Neutrophil (primary cell): Measurements from ENCODE around the gene PLCH2.

Experiments
- H3K27ac ChIP-seq: fragments of 200-600 bp; sonication (generic); 2 replicates; pipeline ENCODE4 v1.5.1; 2016; ENCODE audit warnings: mild to moderate bottlenecking, moderate library complexity
- H3K27me3 ChIP-seq: fragments of 200-600 bp; sonication (generic); 2 replicates; pipeline ENCODE4 v1.6.0; 2016; ENCODE audit warnings: mild to moderate bottlenecking
- H3K36me3 ChIP-seq: fragments of 200-600 bp; sonication (generic); 2 replicates; pipeline ENCODE4 v1.5.1; 2017
- H3K4me1 ChIP-seq, 2 experiments: fragments of 200-600 bp in 1 of 2; sonication (generic) in 1 of 2; 1 replicate in 1 of 2; 2 replicates in 1 of 2; pipeline versions ENCODE4 v1.5.1 to v1.6.1; 2013 to 2016; ENCODE audit warnings: low read depth in 1 of 2, low read length in 1 of 2, mild to moderate bottlenecking in 1 of 2, moderate library complexity in 1 of 2; ENCODE audit not compliant: control insufficient read depth in 1 of 2, insufficient read depth in 1 of 2
- H3K4me3 ChIP-seq, 2 experiments: fragments of 200-600 bp in 1 of 2; sonication (generic) in 1 of 2; 1 replicate in 1 of 2; 2 replicates in 1 of 2; pipeline ENCODE4 v1.5.1; 2013 to 2016; ENCODE audit warnings: low read depth in 1 of 2, low read length in 1 of 2, mild to moderate bottlenecking in 1 of 2, moderate library complexity in 1 of 2
- H3K9me3 ChIP-seq: fragments of 200-600 bp; sonication (generic); 2 replicates; pipeline ENCODE4 v1.5.1; 2016
- CTCF ChIP-seq: fragments of 200-600 bp; sonication (generic); IDR thresholded peaks from 2 replicates; pipeline ENCODE4 v1.5.1; 2016; ENCODE audit warnings: antibody characterized with exemption

Gene PLCH2

GRCh38 chr1:2510366-2511155 is 34.5 kb downstream of the PLCH2 start:
- Histone ChIP-seq H3K9me3 (no peaks in the 10 kb centered on the region), H3K27ac (no peak overlapping the region), H3K36me3 (peaks cover 88% of the 10 kb centered on the region), H3K27me3 (no peaks in the 10 kb centered on the region), H3K4me3 (no peak overlapping the region), H3K4me1 (no peaks in the 10 kb centered on the region)
- TF ChIP-seq CTCF = no peak

GRCh38 chr1:2512862-2513421 is 36.9 kb downstream of the PLCH2 start:
- H3K4me3 ChIP-seq = no peak overlapping the region
- no peaks in the 10 kb centered on the region for H3K4me1 ChIP-seq
- peaks cover 100% of the 10 kb centered on the region for H3K36me3 ChIP-seq
- TF ChIP-seq CTCF = no peak
- no peak overlapping the region for H3K27ac ChIP-seq
- no peaks in the 10 kb centered on the region for H3K27me3 ChIP-seq
- H3K9me3 ChIP-seq = no peaks in the 10 kb centered on the region

GRCh38 chr1:2513939-2514652 is 38.0 kb downstream of the PLCH2 start:
- Histone ChIP-seq H3K36me3 (peaks cover 100% of the 10 kb centered on the region), H3K4me1 (no peaks in the 10 kb centered on the region), H3K9me3 (no peaks in the 10 kb centered on the region), H3K27me3 (no peaks in the 10 kb centered on the region), H3K27ac (no peak overlapping the region), H3K4me3 (no peak overlapping the region)
- TF ChIP-seq CTCF = no peak

GRCh38 chr1:2514863-2515762 is 39.0 kb downstream of the PLCH2 start:
- no peaks in the 10 kb centered on the region for H3K9me3 ChIP-seq
- TF ChIP-seq CTCF = no peak
- H3K27me3 ChIP-seq = no peaks in the 10 kb centered on the region
- no peak overlapping the region for H3K27ac ChIP-seq
- H3K4me3 ChIP-seq = no peak overlapping the region
- H3K36me3 ChIP-seq = peaks cover 100% of the 10 kb centered on the region
- no peaks in the 10 kb centered on the region for H3K4me1 ChIP-seq

GRCh38 chr1:2515763-2516080 is 39.6 kb downstream of the PLCH2 start:
- Histone ChIP-seq H3K9me3 (no peaks in the 10 kb centered on the region), H3K4me3 (no peak overlapping the region), H3K36me3 (peaks cover 100% of the 10 kb centered on the region), H3K27ac (no peak overlapping the region), H3K4me1 (no peaks in the 10 kb centered on the region), H3K27me3 (no peaks in the 10 kb centered on the region)
- TF ChIP-seq CTCF = no peak
